ENCODE measurements around the gene WWOX.

GRCh38 chr16:78664811-78665772 is 565.6 kb downstream of the WWOX start:
- TF ChIP-seq POLR2AphosphoS5 (IDR thresholded peaks at IDR 0.05) (no peak), CTCF (IDR thresholded peaks at IDR 0.05 in 8 of 11, conservative IDR thresholded peaks at IDR 0.05 in 3 of 11) (no peak)
